ENCODE measurements around the gene SPAAR.

Gene SPAAR, protein sequence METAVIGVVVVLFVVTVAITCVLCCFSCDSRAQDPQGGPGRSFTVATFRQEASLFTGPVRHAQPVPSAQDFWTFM

DNA sequence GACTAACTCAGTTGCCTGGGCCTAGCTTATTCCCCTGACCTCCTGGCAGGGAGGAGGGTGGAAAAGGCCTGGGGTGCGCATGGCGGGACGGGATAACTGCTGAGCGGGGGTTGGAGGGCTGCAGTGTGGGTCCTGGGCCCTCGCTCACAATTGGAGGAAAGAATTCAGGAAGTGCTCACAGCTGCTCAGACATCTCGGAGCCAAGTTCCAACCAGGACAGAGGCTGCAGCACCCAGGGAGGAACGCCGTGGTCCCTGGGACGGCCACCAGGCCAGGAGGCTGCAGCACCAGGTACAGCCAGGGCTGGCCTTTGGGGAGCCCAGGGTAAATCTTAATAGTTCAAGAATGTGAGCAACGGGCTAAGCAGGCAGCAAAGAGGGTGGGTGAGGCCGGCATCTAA is at the start of gene SPAAR:
SPAAR (plus strand) TSS at position 217 of the 400 bp plus-strand sequence. CDS start 974 bp downstream, outside the sequence.
- in situ Hi-C loops (cut with MboI; ENCODE audit: low pct_unique_long_range_greater_than_20kb, low sequenced_read_pairs, unreplicated experiment): no loop called here
- TF ChIP-seq, protein P1, sequence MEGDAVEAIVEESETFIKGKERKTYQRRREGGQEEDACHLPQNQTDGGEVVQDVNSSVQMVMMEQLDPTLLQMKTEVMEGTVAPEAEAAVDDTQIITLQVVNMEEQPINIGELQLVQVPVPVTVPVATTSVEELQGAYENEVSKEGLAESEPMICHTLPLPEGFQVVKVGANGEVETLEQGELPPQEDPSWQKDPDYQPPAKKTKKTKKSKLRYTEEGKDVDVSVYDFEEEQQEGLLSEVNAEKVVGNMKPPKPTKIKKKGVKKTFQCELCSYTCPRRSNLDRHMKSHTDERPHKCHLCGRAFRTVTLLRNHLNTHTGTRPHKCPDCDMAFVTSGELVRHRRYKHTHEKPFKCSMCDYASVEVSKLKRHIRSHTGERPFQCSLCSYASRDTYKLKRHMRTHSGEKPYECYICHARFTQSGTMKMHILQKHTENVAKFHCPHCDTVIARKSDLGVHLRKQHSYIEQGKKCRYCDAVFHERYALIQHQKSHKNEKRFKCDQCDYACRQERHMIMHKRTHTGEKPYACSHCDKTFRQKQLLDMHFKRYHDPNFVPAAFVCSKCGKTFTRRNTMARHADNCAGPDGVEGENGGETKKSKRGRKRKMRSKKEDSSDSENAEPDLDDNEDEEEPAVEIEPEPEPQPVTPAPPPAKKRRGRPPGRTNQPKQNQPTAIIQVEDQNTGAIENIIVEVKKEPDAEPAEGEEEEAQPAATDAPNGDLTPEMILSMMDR (IDR thresholded peaks at IDR 0.05; ENCODE audit: extremely low read depth, insufficient read depth, missing control alignments): no peak
- no peak for DNase-seq (ENCODE audit: low spot score)

DNA sequence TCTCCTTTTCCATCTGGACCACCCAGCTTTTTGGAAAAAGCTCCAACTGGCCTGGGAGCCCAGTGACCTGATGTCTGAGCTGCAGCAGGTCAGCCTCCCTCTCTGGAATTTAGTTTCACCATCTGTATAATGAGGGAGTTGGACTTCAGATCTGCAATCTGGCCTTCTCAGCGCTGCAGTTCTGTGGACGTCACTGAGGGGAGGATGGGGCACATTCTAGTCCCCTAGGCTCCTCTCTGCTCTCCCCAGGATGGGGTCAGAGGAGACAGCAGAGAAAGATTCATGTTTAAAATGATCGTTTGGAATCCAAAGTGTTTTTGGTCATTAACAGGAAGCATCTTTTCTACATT is 49.3 kb upstream of the SPAAR start:
- TF ChIP-seq, protein P1 (IDR thresholded peaks at IDR 0.05; ENCODE audit: extremely low read depth, insufficient read depth, missing control alignments): no peak
- no peak for DNase-seq (ENCODE audit: low spot score)
- in situ Hi-C loops (cut with MboI; ENCODE audit: low pct_unique_long_range_greater_than_20kb, low sequenced_read_pairs, unreplicated experiment): no loop called here

DNA sequence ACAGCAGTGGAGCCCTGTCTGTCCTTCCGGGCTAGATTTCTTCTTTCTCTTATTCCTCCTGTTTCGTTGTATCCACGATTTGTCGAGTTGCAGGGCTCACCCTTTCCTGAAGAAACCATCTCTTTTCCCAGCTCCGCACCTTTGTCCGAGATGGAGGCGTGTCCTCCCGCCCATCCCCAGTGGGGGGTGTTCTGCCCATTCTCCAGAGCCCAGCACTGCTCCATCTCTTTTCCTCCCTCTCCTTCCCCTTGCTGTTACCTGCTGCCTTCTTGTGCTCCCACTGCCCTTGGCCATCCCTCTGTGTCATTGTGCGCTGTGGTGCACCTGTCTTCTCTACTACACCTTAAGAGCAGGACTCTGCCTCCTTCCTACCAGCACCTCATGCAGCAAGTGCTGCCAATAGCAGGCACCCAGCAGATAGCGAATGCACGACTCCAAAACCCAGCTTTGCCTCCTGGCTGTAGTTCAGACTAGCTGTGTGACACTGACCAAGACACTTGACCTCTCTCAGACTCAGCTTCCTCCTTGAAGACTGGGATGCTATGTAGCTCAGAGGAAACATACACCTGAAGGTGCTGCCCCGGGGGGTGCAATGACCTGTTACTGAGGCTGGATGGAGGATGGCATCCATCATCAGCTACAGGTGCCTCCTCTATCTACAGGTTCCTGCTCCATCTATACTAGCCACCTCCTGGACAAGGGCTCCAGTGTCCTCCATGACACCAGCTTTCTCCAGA is 48.0 kb upstream of the SPAAR start:
- TF ChIP-seq, protein P1 (IDR thresholded peaks at IDR 0.05; ENCODE audit: extremely low read depth, insufficient read depth, missing control alignments): no peak
- DNase-seq (ENCODE audit: low spot score): no peak
- in situ Hi-C loops (cut with MboI; ENCODE audit: low pct_unique_long_range_greater_than_20kb, low sequenced_read_pairs, unreplicated experiment): no loop called here

DNA sequence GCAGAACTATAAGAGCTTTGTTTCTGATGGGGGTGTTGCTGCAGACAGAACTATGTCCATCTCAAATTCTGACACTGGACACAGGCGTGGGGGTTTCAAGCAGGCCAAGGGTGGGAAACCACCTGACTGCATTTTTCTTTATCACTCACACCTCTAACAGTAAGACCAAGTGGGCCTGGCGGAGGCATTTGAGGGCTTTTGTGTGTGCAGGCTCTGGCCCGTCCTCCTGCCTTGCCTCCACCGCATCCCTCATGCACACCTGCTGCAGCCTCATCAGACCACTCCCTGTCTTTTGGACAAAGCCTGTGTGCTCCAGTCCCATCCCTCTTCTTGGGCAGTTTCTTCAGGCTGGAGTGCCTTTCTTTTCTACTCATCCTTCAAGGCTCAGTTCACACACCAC is 47.0 kb upstream of the SPAAR start:
- TF ChIP-seq, protein P1 (IDR thresholded peaks at IDR 0.05; ENCODE audit: extremely low read depth, insufficient read depth, missing control alignments): no peak
- no peak for DNase-seq (ENCODE audit: low spot score)
- in situ Hi-C loops (cut with MboI; ENCODE audit: low pct_unique_long_range_greater_than_20kb, low sequenced_read_pairs, unreplicated experiment): no loop called here

DNA sequence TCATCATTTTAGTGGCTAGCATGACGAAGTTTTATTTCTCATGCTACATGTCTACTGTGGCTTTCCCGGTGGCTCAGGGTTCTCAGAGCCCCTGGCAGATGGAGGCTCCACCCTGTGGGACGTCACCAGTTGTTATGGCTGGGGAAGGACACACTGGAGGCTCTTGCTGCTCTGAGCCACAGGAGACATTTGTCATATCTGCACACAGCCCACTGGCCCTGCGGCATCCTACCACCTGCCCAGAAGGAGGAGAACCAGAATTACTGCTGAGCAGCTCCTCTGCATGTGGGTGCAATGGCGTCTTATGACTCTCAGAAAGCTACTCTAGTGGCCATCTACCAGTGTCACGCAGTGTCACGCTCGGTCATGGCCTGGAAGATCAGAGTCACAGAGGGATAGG is 45.7 kb upstream of the SPAAR start:
- TF ChIP-seq, protein P1 (IDR thresholded peaks at IDR 0.05; ENCODE audit: extremely low read depth, insufficient read depth, missing control alignments): no peak
- DNase-seq (ENCODE audit: low spot score): no peak
- in situ Hi-C loops (cut with MboI; ENCODE audit: low pct_unique_long_range_greater_than_20kb, low sequenced_read_pairs, unreplicated experiment): no loop called here

DNA sequence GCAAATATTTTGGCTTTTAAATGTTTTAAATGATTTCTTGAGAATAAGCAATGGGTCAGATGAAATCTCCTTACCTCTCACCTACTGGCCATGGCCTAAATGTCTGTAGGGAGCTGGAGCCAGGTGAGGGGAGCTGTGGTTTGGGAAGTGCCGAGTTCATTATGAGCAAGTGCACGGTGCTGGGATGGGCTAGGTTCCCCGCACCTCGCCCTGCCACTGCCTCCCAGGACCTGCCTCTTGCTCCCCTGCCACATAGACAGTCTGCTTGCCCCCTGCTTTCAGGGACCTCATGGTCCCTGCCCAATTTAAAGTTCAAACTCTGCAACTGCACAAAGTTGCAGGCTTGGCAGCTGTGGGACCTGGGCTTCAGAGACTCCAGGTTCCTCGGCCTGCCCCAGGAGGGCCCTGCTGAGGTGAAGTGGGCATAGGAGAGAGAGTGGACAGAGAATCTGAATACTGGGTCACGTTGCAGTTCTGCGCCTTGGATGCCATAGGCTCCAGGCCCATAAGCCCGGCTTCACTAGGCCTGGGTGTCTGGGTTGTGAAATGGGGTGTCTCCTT is 44.5 kb upstream of the SPAAR start:
- in situ Hi-C loops (cut with MboI; ENCODE audit: low pct_unique_long_range_greater_than_20kb, low sequenced_read_pairs, unreplicated experiment): no loop called here
- DNase-seq (ENCODE audit: low spot score): no peak
- TF ChIP-seq, protein P1 (IDR thresholded peaks at IDR 0.05; ENCODE audit: extremely low read depth, insufficient read depth, missing control alignments): no peak

Measured in GM13977 (cell line).